ENCODE measurements around the gene LRRC4B. TPM values are rescaled to one million over a fixed set of nuclear protein-coding genes. Genes with fewer than 3 reads are reported as not detected.

The LRRC4B gene
- total RNA-seq, 4 donors from 2014 or later = 0.18 to 1.5 (median 0.44) TPM

DNA sequence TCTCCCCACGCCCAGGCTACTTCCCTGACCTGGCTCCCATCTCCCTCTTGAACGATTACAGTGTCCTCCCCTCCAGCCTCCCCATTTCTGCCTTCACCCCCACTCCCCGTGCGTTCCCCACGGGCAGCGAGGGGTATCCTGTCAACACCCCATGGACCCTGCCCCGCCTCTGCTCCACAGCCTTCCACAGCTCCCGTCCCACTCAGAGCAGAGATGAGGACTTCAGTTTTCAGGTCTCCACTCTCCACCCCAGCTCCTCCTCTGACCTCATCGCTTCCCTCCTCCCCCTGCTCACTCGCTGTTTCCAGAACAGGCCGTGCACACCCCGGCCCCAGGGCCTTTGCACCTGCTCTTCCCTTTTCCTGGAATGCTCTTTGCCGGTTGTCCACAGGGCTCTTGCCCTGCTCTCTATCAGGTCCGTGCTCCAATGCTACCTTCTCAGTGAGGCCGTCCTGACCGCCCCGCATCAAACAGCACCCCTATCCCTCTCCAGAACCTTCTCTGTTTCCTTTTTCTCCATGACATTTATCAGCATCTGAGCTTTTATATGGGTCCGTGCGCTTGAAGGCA, 15.0 kb downstream of the LRRC4B start:
- Histone ChIP-seq H3K4me3 (no peak overlapping the region), H3K9me3 (no peaks in the 10 kb centered on the region), H3K4me1 (peaks cover 12 to 26% (median 12%) of the 10 kb centered on the region in 3 donors), H3K27me3 (peaks cover 0 to 100% (median 0%) of the 10 kb centered on the region in 4 donors), H3K27ac (no peak overlapping the region), H3K36me3 (no peaks in the 10 kb centered on the region)
- intact Hi-C loops (cut with DNase I) = no loop called here
- no peak for DNase-seq
- 70 to 71% methylated on average over 18 to 19 of the region's 19 CpGs for WGBS, 2 donors
- TF ChIP-seq POLR2A (IDR thresholded peaks at IDR 0.05) = no peak
- TF ChIP-seq, protein P1, sequence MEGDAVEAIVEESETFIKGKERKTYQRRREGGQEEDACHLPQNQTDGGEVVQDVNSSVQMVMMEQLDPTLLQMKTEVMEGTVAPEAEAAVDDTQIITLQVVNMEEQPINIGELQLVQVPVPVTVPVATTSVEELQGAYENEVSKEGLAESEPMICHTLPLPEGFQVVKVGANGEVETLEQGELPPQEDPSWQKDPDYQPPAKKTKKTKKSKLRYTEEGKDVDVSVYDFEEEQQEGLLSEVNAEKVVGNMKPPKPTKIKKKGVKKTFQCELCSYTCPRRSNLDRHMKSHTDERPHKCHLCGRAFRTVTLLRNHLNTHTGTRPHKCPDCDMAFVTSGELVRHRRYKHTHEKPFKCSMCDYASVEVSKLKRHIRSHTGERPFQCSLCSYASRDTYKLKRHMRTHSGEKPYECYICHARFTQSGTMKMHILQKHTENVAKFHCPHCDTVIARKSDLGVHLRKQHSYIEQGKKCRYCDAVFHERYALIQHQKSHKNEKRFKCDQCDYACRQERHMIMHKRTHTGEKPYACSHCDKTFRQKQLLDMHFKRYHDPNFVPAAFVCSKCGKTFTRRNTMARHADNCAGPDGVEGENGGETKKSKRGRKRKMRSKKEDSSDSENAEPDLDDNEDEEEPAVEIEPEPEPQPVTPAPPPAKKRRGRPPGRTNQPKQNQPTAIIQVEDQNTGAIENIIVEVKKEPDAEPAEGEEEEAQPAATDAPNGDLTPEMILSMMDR (IDR thresholded peaks at IDR 0.05) = no peak

DNA sequence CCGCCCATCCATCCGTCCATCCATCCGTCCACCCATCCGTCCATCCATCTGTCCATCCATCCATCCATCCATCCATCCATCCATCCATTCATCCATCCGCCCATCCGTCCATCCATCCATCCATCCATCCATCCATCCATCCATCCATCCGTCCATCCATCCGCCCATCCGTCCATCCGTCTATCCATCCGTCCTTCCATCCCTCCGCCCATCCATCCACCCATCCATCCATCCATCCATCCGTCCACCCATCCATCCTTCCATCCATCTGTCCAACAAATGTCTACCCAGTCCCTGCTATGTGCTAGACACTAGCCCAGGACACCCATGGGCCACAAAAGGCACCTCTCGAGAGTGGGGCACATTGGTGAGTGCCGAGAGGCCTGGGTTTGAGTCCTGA, 15.7 kb downstream of the LRRC4B start:
- intact Hi-C loops (cut with DNase I) = no loop called here
- peaks cover 12 to 26% (median 12%) of the 10 kb centered on the region in 3 donors for H3K4me1 ChIP-seq
- WGBS, 2 donors = 74 to 78% methylated on average over 13 to 15 of the region's 15 CpGs
- no peak for TF ChIP-seq POLR2A (IDR thresholded peaks at IDR 0.05)
- TF ChIP-seq, protein P1 (IDR thresholded peaks at IDR 0.05) = no peak
- H3K27me3 ChIP-seq = peaks cover 0 to 99% (median 0%) of the 10 kb centered on the region in 4 donors
- no peak overlapping the region for H3K27ac ChIP-seq
- no peaks in the 10 kb centered on the region for H3K36me3 ChIP-seq
- H3K4me3 ChIP-seq = no peak overlapping the region
- DNase-seq = no peak
- no peaks in the 10 kb centered on the region for H3K9me3 ChIP-seq

DNA sequence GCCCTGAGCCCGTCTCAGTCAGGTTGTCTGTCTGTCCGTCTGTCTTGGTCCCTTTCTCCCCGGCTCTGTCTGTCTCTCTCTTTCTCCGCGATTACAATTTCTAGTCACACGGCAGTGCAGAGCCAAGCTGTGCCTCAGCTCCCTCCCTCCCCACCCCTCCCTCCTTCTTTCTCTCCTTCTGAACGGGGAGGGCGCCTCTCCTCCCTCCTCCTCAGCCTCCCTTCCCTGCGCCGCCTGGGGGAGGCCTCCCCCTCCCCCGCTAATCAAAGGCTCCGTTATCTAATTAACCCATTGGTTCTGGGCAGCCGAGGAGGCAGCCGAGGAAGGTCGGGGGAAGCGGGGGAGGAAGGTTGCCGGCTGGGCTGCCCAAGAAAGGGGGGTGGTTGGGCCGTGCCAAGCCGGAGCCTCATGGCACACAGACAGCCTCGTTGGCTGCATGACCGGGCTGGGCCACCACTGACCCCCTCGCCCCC, 16.5 kb downstream of the LRRC4B start:
- peaks cover 0 to 98% (median 0%) of the 10 kb centered on the region in 4 donors for H3K27me3 ChIP-seq
- WGBS, 2 donors = 0 to 7% methylated on average over 9 of the region's 22 CpGs
- TF ChIP-seq, protein P1 (IDR thresholded peaks at IDR 0.05) = no peak
- no peak for TF ChIP-seq POLR2A (IDR thresholded peaks at IDR 0.05)
- DNase-seq = no peak
- peaks cover 11 to 21% (median 12%) of the 10 kb centered on the region in 3 donors for H3K4me1 ChIP-seq
- H3K9me3 ChIP-seq = no peaks in the 10 kb centered on the region
- intact Hi-C loops (cut with DNase I) = no loop called here
- peak overlapping the region in 1 of 4 donors; percentile 46 for H3K27ac ChIP-seq
- peak overlapping the region in 3 of 4 donors; percentile 32 to 53 (median 38) for H3K4me3 ChIP-seq
- H3K36me3 ChIP-seq = no peaks in the 10 kb centered on the region

DNA sequence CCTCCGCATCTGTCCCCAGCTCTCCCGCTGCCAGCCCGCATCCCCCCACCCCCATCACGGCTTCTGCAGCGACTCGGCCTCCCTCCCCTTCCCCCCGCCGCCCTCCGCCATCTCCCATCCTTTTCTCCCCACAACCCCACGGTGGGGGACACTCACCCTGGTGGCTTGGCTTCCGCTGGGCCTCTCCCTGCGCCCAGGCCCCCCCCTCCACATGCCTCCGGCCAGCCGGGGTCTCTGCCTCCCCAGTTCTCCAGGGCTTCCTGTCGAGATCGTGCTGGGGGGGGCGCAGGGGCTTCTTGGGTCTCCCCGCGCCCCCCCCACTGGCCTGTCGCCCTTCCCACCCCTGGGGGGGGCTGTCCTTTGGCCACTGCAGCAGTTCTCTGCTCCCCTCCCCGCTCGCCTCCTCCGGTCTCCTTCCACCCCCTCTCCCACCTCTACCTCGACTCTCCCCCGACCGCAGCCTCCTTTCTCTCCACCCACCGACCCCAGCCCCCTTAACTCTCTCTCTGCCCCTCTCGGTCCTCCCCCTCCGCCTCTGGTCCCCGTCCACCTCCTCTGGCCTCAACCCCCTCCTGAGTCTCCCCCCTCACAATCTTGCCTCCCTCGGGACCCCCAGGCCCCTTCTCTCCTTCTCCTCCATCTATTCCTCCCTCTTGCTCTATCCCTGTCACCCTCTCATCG, 17.1 kb downstream of the LRRC4B start:
- Histone ChIP-seq H3K27ac (peak overlapping the region in 3 of 4 donors; percentile 20 to 61 (median 46)), H3K4me3 (peak overlapping the region in 3 of 4 donors; percentile 32 to 53 (median 38)), H3K27me3 (peaks cover 0 to 97% (median 0%) of the 10 kb centered on the region in 4 donors), H3K9me3 (no peaks in the 10 kb centered on the region), H3K36me3 (no peaks in the 10 kb centered on the region), H3K4me1 (peaks cover 5 to 15% (median 10%) of the 10 kb centered on the region in 3 donors)
- intact Hi-C loops (cut with DNase I) = no loop called here
- TF ChIP-seq, protein P1 (IDR thresholded peaks at IDR 0.05) = no peak
- TF ChIP-seq POLR2A (IDR thresholded peaks at IDR 0.05) = no peak
- DNase-seq = no peak
- 10 to 11% methylated on average over 8 to 19 of the region's 32 CpGs for WGBS, 2 donors

DNA sequence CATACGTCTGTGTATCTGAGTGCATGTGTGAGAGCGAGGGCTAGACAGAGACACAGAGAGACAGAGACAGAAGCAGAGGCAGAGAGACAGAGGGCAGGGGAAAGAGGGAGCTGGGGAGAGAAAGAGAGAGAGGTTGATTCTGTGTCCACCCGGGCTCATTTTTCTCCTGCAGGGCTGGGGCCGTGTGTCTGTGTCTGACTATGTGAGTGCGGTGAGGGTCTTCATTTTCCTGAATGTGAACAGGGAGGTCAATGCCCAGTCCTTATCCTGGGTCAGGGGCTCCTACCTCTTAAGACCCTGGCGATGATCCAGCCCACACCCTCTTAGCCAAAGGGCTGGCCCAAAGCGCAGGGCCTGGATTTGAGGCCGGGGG, 17.7 kb downstream of the LRRC4B start:
- Histone ChIP-seq H3K4me1 (peaks cover 0 to 9% (median 4%) of the 10 kb centered on the region in 3 donors), H3K27ac (peak overlapping the region in 3 of 4 donors; percentile 20 to 61 (median 46)), H3K36me3 (no peaks in the 10 kb centered on the region), H3K4me3 (peak overlapping the region in 3 of 4 donors; percentile 32 to 53 (median 38)), H3K27me3 (peaks cover 0 to 91% (median 0%) of the 10 kb centered on the region in 4 donors), H3K9me3 (no peaks in the 10 kb centered on the region)
- 43 to 48% methylated on average over 5 to 8 of the region's 8 CpGs for WGBS, 2 donors
- TF ChIP-seq, protein P1 (IDR thresholded peaks at IDR 0.05) = no peak
- no peak for TF ChIP-seq POLR2A (IDR thresholded peaks at IDR 0.05)
- intact Hi-C loops (cut with DNase I) = no loop called here
- DNase-seq = no peak
